Astrocyte of the spinal cord (primary cell): ENCODE measurements around the gene PHOX2B.
A peak's percentile ranks its signal among the peaks of the same experiment; 100 is the strongest.

Experiments used
- DNase-seq: peaks from one replicate; pipeline ENCODE4 v3.0.0; 2011; ENCODE audit warnings: low read depth, low spot score
- H3K4me3 ChIP-seq: 2 replicates; pipeline ENCODE4 v1.5.1; 2011; ENCODE audit warnings: low read depth, mild to moderate bottlenecking, low read length, moderate library complexity
- in situ Hi-C: cut with HindIII; loops from 2 replicates; pipeline ENCODE4 v1.10.0; 2017; ENCODE audit warnings: low sequenced_read_pairs
- TF ChIP-seq, protein P1 (sequence below): IDR thresholded peaks from 2 replicates; pipeline ENCODE4 v1.5.1; 2012; ENCODE audit warnings: low read depth, mild to moderate bottlenecking, low read length, inconsistent platforms

PHOX2B gene

DNA sequence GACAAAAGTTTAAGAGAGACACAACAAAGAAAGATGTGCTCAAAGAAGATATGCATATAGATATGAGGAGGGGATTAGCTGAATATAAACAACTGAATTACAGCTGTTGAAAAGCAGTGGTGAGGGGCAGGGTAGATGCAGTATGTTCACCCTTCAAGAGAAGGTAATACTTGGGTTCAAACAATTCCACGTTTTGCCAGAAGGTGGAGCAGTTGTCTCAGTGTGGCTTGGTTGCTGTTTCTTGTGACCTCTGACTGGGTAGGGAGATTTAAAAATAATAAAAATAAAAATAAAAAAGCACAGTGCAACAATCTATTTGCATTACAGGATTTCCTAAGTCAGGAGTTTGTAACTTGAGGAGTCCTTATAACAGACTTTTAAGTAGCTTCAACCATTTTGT is 23.3 kb downstream of the PHOX2B start:
- DNase-seq = no peak
- in situ Hi-C loops = no loop called here
- H3K4me3 ChIP-seq = no peak overlapping the region
- TF ChIP-seq, protein P1, sequence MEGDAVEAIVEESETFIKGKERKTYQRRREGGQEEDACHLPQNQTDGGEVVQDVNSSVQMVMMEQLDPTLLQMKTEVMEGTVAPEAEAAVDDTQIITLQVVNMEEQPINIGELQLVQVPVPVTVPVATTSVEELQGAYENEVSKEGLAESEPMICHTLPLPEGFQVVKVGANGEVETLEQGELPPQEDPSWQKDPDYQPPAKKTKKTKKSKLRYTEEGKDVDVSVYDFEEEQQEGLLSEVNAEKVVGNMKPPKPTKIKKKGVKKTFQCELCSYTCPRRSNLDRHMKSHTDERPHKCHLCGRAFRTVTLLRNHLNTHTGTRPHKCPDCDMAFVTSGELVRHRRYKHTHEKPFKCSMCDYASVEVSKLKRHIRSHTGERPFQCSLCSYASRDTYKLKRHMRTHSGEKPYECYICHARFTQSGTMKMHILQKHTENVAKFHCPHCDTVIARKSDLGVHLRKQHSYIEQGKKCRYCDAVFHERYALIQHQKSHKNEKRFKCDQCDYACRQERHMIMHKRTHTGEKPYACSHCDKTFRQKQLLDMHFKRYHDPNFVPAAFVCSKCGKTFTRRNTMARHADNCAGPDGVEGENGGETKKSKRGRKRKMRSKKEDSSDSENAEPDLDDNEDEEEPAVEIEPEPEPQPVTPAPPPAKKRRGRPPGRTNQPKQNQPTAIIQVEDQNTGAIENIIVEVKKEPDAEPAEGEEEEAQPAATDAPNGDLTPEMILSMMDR = peak; percentile 10

DNA sequence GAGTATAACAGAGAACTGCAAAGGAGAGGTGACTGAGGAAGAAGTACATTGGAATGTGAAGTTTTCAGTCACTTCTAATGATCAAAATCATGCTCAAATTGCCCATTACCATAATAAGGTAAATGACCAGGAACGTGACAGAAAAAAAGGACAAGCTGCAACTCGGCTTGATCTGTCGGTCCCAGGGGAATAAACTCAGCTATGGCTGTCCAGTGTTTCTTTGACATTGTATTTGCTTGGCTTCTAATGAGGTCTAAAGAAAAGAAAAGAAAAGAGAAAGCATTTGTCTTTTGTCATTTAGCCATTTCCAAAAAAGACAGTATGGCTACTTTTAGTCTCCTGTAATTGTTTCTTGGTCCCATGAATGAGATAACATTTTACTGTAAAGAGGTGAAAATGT is 25.2 kb downstream of the PHOX2B start:
- in situ Hi-C loops = no loop called here
- DNase-seq = no peak
- TF ChIP-seq, protein P1 = no peak
- H3K4me3 ChIP-seq = no peak overlapping the region

- TF ChIP-seq, protein P1 = no peak
- DNase-seq = no peak
- no peak overlapping the region for H3K4me3 ChIP-seq
- in situ Hi-C loops = no loop called here
Measured at GRCh38 chr4:41722181-41722580, 26.3 kb downstream of the PHOX2B start.

- TF ChIP-seq, protein P1 = no peak
- in situ Hi-C loops = no loop called here
- H3K4me3 ChIP-seq = no peak overlapping the region
- no peak for DNase-seq
Measured at GRCh38 chr4:41719417-41719816, 29.1 kb downstream of the PHOX2B start.

GRCh38 chr4:41718907-41719306 is 29.6 kb downstream of the PHOX2B start:
- DNase-seq = peak; percentile 38
- in situ Hi-C loops = no loop called here
- TF ChIP-seq, protein P1 = no peak
- no peak overlapping the region for H3K4me3 ChIP-seq

DNA sequence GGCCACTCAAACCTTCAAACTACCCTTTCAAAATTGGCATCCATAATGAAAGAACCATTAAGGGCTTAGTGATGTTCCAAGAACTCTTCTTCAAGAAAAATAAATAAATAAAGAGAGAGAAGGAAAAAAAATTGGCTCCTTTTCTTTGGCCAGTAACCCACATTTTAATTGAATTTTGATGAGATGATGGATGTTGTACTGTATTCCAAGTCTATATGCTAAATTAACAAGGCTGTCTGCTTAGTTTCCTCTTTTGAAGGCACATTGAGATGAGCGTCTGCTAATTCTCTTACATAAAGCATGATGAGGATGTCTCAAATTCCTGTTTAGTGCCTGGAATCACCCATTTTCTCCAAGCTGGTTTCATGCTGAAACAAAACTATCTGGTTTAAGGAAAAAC is 33.4 kb downstream of the PHOX2B start:
- H3K4me3 ChIP-seq = no peak overlapping the region
- TF ChIP-seq, protein P1 = no peak
- in situ Hi-C loops = no loop called here
- no peak for DNase-seq
